ENCODE results near the gene FGF18.
"Not testable (repeated sequence)": the region's sequence is repeated elsewhere in the genome, so short reads cannot be mapped to it uniquely, and the experiment has no call there.

The FGF18 gene

DNA sequence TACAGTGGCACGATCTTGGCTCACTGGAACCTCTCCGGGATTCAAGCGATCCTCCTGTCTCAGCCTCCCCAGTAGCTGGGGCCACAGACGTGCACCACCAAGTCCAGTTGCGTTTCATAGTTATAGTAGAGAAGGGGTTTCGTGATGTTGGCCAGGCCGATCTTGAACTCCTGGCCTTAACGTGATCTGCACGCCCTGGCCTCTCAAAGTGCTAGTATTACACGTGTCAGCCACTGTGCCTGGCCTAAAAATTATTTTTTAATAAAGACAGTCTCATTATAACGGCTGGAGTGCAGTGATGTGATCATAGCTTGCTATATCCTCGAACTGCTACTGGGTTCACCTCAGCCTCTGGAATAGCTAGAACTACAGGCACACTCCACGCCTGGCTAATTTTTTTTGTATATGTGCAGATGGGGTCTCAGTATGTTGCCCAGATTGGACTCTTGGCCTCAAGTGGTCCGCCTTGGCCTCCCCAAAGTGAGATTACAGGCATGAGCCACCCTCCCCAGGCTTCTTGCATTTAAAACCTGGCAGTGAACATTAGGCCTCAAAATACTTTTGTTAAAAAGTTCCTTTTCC, 27.4 kb upstream of the FGF18 start:
- Mint-ChIP-seq H3K4me1 (ENCODE audit: low read depth) (peaks cover 56% of the 10 kb centered on the region), H3K27ac (peak overlapping the region; percentile 22), H3K36me3 (peaks cover 47% of the 10 kb centered on the region), H3K9me3 (ENCODE audit: low read depth) (no peaks in the 10 kb centered on the region), H3K4me3 (peak overlapping the region; percentile 97), H3K27me3 (no peaks in the 10 kb centered on the region)

- peak overlapping the region; percentile 97 for H3K4me3 Mint-ChIP-seq
- H3K9me3 Mint-ChIP-seq (ENCODE audit: low read depth): no peaks in the 10 kb centered on the region
- H3K27me3 Mint-ChIP-seq: no peaks in the 10 kb centered on the region
- H3K27ac Mint-ChIP-seq: peak overlapping the region; percentile 80
- peaks cover 49% of the 10 kb centered on the region for H3K36me3 Mint-ChIP-seq
- H3K4me1 Mint-ChIP-seq (ENCODE audit: low read depth): peaks cover 61% of the 10 kb centered on the region
Observed at GRCh38 chr5:171392585-171393159, 26.8 kb upstream of the FGF18 start.

DNA sequence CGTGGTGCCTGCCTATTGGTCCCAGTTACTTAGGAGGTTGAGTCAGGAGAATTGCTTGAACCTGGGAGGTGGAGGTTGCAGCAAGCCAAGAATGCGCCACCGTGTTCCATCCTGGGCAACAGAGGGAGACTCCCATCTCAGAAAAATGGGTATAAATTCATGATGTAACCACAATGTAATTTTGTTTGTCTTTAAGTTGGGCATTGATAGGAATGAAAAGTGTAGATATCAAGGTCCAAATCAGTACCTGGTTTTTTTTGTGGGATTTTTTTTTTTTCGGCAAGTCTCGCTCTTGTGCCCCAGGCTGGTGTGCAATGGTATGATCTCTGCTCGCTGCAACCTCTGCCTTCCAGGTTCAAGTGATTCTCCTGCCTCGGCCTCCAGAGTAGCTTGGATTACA, 24.4 kb upstream of the FGF18 start:
- Mint-ChIP-seq H3K27ac (peak overlapping the region; percentile 80), H3K9me3 (ENCODE audit: low read depth) (no peaks in the 10 kb centered on the region), H3K4me3 (peak overlapping the region; percentile 67), H3K36me3 (peaks cover 38% of the 10 kb centered on the region), H3K27me3 (no peaks in the 10 kb centered on the region), H3K4me1 (ENCODE audit: low read depth) (peaks cover 79% of the 10 kb centered on the region)

- peak overlapping the region; percentile 73 for H3K27ac Mint-ChIP-seq
Observed at GRCh38 chr5:171396583-171396982, 22.9 kb upstream of the FGF18 start.

DNA sequence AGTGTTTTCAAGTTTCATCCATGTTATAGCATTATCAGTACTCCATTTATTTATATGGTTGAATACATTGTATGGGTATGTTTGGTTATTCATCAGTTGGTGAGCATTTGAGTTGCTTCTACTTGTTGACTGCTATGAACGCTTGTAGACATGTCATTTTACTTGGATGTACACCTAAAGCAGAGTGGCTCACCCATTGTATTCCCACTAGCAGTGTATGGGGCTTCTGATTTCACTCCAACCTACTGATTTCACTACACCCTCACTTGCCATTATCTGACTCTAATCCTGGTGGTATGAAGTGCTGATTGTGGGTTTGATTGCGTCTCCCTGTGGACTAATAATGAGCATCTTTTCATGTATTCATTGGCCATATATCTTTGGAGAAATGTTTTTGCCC, 22.3 kb upstream of the FGF18 start:
- H3K9me3 Mint-ChIP-seq (ENCODE audit: low read depth): no peaks in the 10 kb centered on the region
- peaks cover 73% of the 10 kb centered on the region for H3K4me1 Mint-ChIP-seq (ENCODE audit: low read depth)
- H3K36me3 Mint-ChIP-seq: peaks cover 28% of the 10 kb centered on the region
- H3K27ac Mint-ChIP-seq: peak overlapping the region; percentile 73
- no peaks in the 10 kb centered on the region for H3K27me3 Mint-ChIP-seq
- H3K4me3 Mint-ChIP-seq: peak overlapping the region; percentile 70

More at GRCh38 chr5:171396583-171396982, 22.9 kb upstream of the FGF18 start:
- H3K4me3 Mint-ChIP-seq: peak overlapping the region; percentile 70
- not testable (repeated sequence) for H3K27me3 Mint-ChIP-seq; H3K9me3 Mint-ChIP-seq (ENCODE audit: low read depth)
- H3K4me1 Mint-ChIP-seq (ENCODE audit: low read depth): peaks cover 74% of the 10 kb centered on the region
- H3K36me3 Mint-ChIP-seq: peaks cover 28% of the 10 kb centered on the region

GRCh38 chr5:171397599-171397998, 21.8 kb upstream of the FGF18 start:
- Mint-ChIP-seq H3K4me3 (peak overlapping the region; percentile 70), H3K27ac (peak overlapping the region; percentile 73), H3K27me3 (no peaks in the 10 kb centered on the region), H3K36me3 (peaks cover 27% of the 10 kb centered on the region), H3K9me3 (ENCODE audit: low read depth) (no peaks in the 10 kb centered on the region), H3K4me1 (ENCODE audit: low read depth) (peaks cover 69% of the 10 kb centered on the region)

DNA sequence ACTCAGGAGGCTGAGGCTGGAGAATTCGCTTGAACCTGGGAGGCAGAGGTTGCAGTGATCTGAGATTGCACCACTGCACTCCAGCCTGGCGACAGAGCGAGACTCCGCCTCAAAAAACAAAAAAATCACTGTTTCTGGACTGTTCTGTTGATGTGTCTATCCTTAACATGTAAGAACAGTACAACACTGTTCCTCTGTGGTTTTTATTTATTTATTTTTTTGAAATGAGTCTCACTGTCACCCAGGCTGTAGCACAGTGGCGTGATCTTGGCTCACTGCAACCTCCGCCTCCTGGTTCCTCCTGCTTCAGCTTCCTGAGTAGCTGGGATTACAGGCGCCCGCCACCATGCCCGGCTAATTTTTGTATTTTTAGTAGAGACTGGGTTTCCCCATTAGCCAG, 20.8 kb upstream of the FGF18 start:
- not testable (repeated sequence) for H3K27ac Mint-ChIP-seq; H3K27me3 Mint-ChIP-seq; H3K9me3 Mint-ChIP-seq (ENCODE audit: low read depth)
- peak overlapping the region; percentile 70 for H3K4me3 Mint-ChIP-seq
- H3K36me3 Mint-ChIP-seq: peaks cover 18% of the 10 kb centered on the region
- H3K4me1 Mint-ChIP-seq (ENCODE audit: low read depth): peaks cover 59% of the 10 kb centered on the region

DNA sequence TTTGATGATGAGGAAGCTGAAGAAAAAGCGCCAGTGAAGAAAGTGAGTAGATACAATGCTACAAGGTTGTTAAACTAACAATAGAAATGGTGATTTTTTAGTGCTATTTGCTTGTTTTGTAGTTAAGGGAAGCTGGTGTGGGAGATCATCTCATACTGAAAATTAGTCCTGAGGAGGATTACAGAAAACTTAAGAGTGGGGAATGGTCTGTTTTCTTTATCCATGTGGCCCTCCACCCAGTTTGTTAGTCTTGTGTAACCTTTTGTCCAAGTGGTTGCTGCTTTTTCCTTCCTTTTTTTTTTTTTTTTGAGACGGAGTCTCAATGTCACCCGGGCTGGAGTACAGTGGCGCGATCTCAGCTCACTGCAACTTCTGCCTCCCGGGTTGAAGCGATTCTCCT, 19.3 kb upstream of the FGF18 start:
- H3K27me3 Mint-ChIP-seq: no peaks in the 10 kb centered on the region
- H3K4me1 Mint-ChIP-seq (ENCODE audit: low read depth): peaks cover 54% of the 10 kb centered on the region
- peak overlapping the region; percentile 15 for H3K4me3 Mint-ChIP-seq
- H3K9me3 Mint-ChIP-seq (ENCODE audit: low read depth): no peaks in the 10 kb centered on the region
- peak overlapping the region; percentile 85 for H3K27ac Mint-ChIP-seq
- H3K36me3 Mint-ChIP-seq: peaks cover 18% of the 10 kb centered on the region

GRCh38 chr5:171401167-171401947, 18.1 kb upstream of the FGF18 start:
- Mint-ChIP-seq H3K27me3 (no peaks in the 10 kb centered on the region), H3K4me3 (peak overlapping the region; percentile 42), H3K36me3 (peaks cover 15% of the 10 kb centered on the region), H3K4me1 (ENCODE audit: low read depth) (peaks cover 55% of the 10 kb centered on the region), H3K9me3 (ENCODE audit: low read depth) (no peaks in the 10 kb centered on the region), H3K27ac (peak overlapping the region; percentile 66)

DNA sequence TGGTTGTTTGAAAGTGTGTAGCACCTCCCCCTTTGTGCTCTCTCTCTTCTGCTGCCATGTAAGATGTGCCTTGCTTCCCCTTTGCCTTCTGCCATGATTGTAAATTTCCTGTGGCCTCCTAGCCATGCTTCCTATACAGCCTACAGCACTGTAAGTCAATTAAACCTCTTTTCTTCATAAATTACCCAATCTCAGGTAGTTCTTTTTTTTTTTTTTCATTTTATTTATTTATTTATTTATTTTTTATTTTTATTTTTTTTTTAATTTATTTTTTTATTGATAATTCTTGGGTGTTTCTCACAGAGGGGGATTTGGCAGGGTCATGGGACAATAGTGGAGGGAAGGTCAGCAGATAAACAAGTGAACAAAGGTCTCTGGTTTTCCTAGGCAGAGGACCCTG, 16.7 kb upstream of the FGF18 start:
- not testable (repeated sequence) for H3K27ac Mint-ChIP-seq; H3K9me3 Mint-ChIP-seq (ENCODE audit: low read depth); H3K4me3 Mint-ChIP-seq; H3K27me3 Mint-ChIP-seq
- H3K4me1 Mint-ChIP-seq (ENCODE audit: low read depth): peaks cover 55% of the 10 kb centered on the region
- H3K36me3 Mint-ChIP-seq: peaks cover 14% of the 10 kb centered on the region

DNA sequence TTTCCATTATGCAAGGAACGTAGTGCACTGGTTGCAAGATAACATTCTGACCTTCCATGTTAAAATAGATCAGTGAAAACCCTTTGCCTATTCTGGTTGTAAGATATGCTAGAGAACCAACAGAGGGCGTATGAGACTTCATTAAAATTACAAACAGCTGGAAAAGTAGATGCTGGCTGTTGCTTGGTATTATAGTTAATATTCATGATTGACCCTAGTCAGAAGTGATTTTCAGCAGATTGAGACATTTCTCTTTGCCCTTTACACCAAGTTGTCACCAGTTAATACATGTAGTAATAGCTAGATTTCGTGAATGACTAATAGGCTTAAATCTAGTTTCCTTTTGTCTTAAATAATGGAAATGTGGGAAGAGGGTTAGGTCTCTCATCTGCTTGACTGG, 13.8 kb upstream of the FGF18 start:
- Mint-ChIP-seq H3K9me3 (ENCODE audit: low read depth) (no peaks in the 10 kb centered on the region), H3K4me3 (peak overlapping the region; percentile 36), H3K4me1 (ENCODE audit: low read depth) (peaks cover 51% of the 10 kb centered on the region), H3K36me3 (peaks cover 11% of the 10 kb centered on the region), H3K27ac (peak overlapping the region; percentile 59), H3K27me3 (no peaks in the 10 kb centered on the region)

- Mint-ChIP-seq H3K9me3 (ENCODE audit: low read depth) (no peaks in the 10 kb centered on the region), H3K27me3 (no peaks in the 10 kb centered on the region), H3K27ac (peak overlapping the region; percentile 68), H3K4me1 (ENCODE audit: low read depth) (peaks cover 51% of the 10 kb centered on the region), H3K4me3 (peak overlapping the region; percentile 44), H3K36me3 (peaks cover 16% of the 10 kb centered on the region)
Observed at GRCh38 chr5:171407234-171407633, 12.2 kb upstream of the FGF18 start.

- H3K27me3 Mint-ChIP-seq: no peaks in the 10 kb centered on the region
- peak overlapping the region; percentile 52 for H3K4me3 Mint-ChIP-seq
- H3K27ac Mint-ChIP-seq: peak overlapping the region; percentile 78
- no peaks in the 10 kb centered on the region for H3K9me3 Mint-ChIP-seq (ENCODE audit: low read depth)
- peaks cover 23% of the 10 kb centered on the region for H3K36me3 Mint-ChIP-seq
- H3K4me1 Mint-ChIP-seq (ENCODE audit: low read depth): peaks cover 54% of the 10 kb centered on the region
Observed at GRCh38 chr5:171409164-171410136, 10.0 kb upstream of the FGF18 start.

GRCh38 chr5:171410181-171410580, 9.3 kb upstream of the FGF18 start:
- Mint-ChIP-seq H3K4me3 (no peak overlapping the region), H3K9me3 (ENCODE audit: low read depth) (no peaks in the 10 kb centered on the region), H3K4me1 (ENCODE audit: low read depth) (peaks cover 50% of the 10 kb centered on the region), H3K27ac (peak overlapping the region; percentile 41), H3K36me3 (peaks cover 23% of the 10 kb centered on the region), H3K27me3 (no peaks in the 10 kb centered on the region)

Data from activated naive CD8-positive, alpha-beta T cell (primary cell).